ENCODE results near the gene NAV2.

NAV2 gene

DNA sequence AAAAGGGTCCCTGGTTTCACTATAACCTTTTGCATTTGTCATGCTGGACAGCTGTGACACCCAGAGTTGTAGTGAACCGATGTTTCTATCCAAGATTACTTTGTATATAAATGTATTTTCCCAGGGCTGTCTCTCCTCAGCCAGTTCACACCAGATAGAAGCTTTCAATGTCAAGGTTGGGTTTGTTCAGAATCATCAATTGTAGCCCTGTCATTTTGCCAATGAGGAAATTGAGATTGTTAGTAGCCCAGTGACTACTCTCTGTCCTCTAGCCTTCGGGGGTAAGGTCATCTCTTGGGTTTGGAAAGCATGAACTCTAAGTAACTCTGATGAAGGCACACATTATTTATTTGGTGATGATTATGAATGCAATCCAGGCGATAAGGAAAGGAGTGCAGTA, 282.0 kb downstream of the NAV2 start:
- DNase-seq (ENCODE audit: low read depth, low spot score), result no peak
- no peak overlapping the region for H3K27ac ChIP-seq
- no peaks in the 10 kb centered on the region for H3K9me3 ChIP-seq (ENCODE audit: low read depth, low read length)
- H3K36me3 ChIP-seq (ENCODE audit: insufficient read depth, low read length), result no peaks in the 10 kb centered on the region
- no peak overlapping the region for H3K4me3 ChIP-seq
- no peak overlapping the region for H3K9ac ChIP-seq (ENCODE audit: insufficient read length)
- no peak for TF ChIP-seq EZH2 (IDR thresholded peaks at IDR 0.05)
- no peak for TF ChIP-seq POLR2AphosphoS5 (IDR thresholded peaks at IDR 0.05; ENCODE audit: borderline replicate concordance, low read depth, low read length)

DNA sequence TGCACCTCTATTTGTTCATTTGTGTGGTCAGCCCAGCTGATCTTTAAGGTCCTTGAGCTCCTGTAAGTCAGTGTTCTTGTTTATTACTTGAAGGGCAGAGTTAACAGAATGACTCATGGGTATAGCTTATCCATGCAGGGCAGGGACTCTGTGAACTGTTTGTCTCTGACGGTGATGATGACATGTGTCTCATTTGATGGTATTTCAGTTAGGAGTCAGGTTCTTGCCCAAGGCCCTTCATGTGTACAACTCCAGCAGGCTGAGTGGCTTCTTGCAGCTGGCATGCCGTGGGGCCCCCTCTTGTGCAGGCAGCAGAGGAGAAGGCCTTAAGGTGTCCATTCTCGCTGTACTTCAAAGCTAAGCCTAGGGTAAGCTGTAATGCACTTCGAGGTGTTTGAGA, 282.5 kb downstream of the NAV2 start:
- H3K9ac ChIP-seq (ENCODE audit: insufficient read length), result no peak overlapping the region
- DNase-seq (ENCODE audit: low read depth, low spot score), result no peak
- TF ChIP-seq EZH2 (IDR thresholded peaks at IDR 0.05) (no peak), POLR2AphosphoS5 (IDR thresholded peaks at IDR 0.05; ENCODE audit: borderline replicate concordance, low read depth, low read length) (no peak), FOXP2 (optimal IDR thresholded peaks at IDR 0.05; ENCODE audit: control extremely low read depth, extremely low read length, insufficient read depth) (no peak)

DNA sequence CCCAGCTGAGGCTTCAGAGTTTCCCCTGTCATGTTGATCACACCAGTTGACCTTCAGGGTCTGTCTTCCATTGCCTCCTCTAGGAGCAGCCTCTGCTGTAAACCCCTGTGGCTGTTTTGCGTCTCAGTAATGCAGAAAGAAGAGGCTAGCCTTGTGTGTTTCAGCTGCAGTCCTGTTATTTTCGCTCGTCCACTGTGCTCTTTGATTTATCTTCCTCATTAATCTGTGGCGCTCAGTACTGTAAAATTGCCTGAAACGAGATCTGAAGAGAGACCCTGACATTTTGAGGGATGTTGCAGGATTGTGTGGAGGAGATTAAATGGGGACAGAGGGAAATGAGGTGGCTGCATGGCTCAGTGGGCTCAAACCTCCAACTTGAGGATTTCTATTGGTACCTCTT, 283.9 kb downstream of the NAV2 start:
- Histone ChIP-seq H3K9me3 (ENCODE audit: low read depth, low read length) (no peaks in the 10 kb centered on the region), H3K9ac (ENCODE audit: insufficient read length) (no peak overlapping the region), H3K27ac (no peak overlapping the region), H3K4me3 (no peak overlapping the region), H3K36me3 (ENCODE audit: insufficient read depth, low read length) (no peaks in the 10 kb centered on the region)
- TF ChIP-seq POLR2AphosphoS5 (IDR thresholded peaks at IDR 0.05; ENCODE audit: borderline replicate concordance, low read depth, low read length), result no peak
- no peak for TF ChIP-seq FOXP2 (optimal IDR thresholded peaks at IDR 0.05; ENCODE audit: control extremely low read depth, extremely low read length, insufficient read depth)
- TF ChIP-seq EZH2 (IDR thresholded peaks at IDR 0.05), result no peak
- DNase-seq (ENCODE audit: low read depth, low spot score), result no peak

More for the DNA sequence above, 282.5 kb downstream of the NAV2 start:
- Histone ChIP-seq H3K27ac (no peak overlapping the region), H3K9me3 (ENCODE audit: low read depth, low read length) (no peaks in the 10 kb centered on the region), H3K36me3 (ENCODE audit: insufficient read depth, low read length) (no peaks in the 10 kb centered on the region), H3K4me3 (no peak overlapping the region)

DNA sequence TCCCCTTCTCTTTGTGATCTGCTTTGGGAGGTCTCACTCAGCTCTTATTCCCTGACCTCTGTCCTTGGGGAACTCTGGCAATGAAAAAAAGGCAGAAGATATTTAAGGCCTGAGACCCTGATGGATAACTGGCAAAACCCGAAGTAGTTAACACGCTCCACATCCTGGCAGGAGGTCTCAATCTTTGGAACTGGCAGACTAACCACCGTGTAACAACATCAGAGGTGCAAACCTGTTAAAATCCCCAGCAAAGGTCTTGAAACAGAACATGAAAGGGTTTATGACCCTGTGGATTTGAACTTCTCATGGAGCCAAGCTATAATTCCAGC, 287.3 kb downstream of the NAV2 start:
- Histone ChIP-seq H3K27ac (no peak overlapping the region), H3K4me3 (no peak overlapping the region), H3K36me3 (ENCODE audit: insufficient read depth, low read length) (no peaks in the 10 kb centered on the region), H3K9ac (ENCODE audit: insufficient read length) (no peak overlapping the region), H3K9me3 (ENCODE audit: low read depth, low read length) (no peaks in the 10 kb centered on the region)
- DNase-seq (ENCODE audit: low read depth, low spot score), result no peak
- TF ChIP-seq FOXP2 (optimal IDR thresholded peaks at IDR 0.05; ENCODE audit: control extremely low read depth, extremely low read length, insufficient read depth), result no peak
- TF ChIP-seq EZH2 (IDR thresholded peaks at IDR 0.05), result no peak
- TF ChIP-seq POLR2AphosphoS5 (IDR thresholded peaks at IDR 0.05; ENCODE audit: borderline replicate concordance, low read depth, low read length), result no peak

DNA sequence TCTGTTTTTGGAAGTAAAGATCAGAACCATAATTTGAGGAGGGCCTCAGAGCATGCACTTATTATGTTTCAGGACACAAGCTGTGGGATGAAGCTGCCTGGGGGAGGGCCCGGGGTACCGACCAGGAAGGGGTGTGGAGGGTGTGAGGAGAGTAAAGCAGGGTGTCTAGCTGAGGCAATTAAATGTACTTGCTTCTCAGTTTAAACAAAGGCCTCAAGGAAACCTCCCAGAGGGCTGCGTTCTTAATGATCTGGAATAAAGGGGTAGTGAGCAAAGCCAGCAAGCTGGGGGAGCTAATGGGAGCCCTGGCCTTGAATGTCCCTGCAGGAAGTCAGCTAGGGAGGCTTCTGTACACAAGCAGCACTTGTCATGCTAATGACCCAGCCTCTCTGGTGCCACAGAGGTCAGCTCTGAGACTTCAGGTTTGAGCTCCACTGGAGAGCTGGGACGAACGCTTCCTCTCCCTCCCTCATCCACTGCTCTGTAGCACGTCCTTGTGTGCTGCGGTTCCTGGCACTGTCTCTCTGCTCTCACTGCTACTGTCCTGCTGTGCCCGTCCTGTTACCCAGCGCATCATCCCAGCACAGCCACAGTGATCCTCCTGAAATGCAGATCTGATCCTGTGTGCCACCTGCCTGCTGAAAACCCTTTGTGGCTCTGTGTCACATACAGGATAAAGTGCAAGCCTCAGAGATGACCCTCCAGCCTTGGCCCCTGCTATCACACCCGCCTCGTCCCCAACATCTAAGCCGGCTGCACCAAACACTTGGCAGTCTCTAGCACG, 287.9 kb downstream of the NAV2 start:
- H3K9ac ChIP-seq (ENCODE audit: insufficient read length), result no peak overlapping the region
- H3K27ac ChIP-seq, result no peak overlapping the region
- no peak for TF ChIP-seq EZH2 (IDR thresholded peaks at IDR 0.05)
- TF ChIP-seq FOXP2 (optimal IDR thresholded peaks at IDR 0.05; ENCODE audit: control extremely low read depth, extremely low read length, insufficient read depth), result no peak
- no peak for TF ChIP-seq POLR2AphosphoS5 (IDR thresholded peaks at IDR 0.05; ENCODE audit: borderline replicate concordance, low read depth, low read length)
- no peak for DNase-seq (ENCODE audit: low read depth, low spot score)
- no peaks in the 10 kb centered on the region for H3K36me3 ChIP-seq (ENCODE audit: insufficient read depth, low read length)
- no peak overlapping the region for H3K4me3 ChIP-seq
- H3K9me3 ChIP-seq (ENCODE audit: low read depth, low read length), result no peaks in the 10 kb centered on the region

DNA sequence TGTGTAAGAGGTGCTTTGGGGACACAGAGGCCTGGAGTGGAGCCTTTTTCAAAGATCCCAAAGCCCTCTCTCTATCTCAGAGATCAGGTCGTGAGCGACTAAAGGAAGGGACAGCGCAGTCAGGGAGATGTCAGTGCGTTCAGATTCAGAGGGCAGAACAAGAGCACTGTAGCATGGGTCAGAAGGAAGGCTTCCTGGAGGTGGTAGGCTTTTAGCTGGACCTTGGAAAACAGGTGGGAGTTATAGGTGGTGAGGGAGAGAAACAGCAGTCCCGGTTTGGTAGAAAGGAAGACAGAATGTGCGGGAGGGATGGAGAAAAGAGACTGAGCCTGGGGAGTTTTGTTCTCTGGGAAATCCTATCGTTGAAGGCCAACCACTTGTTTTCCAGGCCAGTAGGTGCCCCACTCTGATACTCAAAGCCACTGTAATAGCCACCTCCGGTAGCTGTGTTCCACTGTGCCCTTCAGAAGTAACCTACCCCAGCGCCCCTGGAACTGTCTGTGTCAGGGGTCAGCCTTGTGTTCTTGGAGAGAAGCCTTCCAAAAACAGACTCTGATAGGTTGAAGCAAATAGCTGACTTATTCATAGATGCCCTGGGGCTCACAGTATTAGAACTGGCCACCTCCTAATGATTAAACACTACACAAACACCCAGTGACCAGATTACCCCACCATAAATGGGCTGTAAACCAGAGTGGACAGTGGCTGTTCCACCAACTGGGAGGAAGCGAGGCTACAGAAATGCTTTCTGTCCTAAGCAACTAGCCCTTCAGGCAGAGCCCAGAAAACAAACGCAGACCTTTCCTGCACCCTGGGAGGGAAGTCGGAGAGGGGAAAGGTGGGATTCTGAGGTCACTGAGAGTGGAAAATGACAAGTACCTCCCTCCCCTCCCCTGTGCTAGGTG, 289.9 kb downstream of the NAV2 start:
- Histone ChIP-seq H3K9ac (ENCODE audit: insufficient read length) (no peak overlapping the region), H3K4me3 (no peak overlapping the region), H3K9me3 (ENCODE audit: low read depth, low read length) (no peaks in the 10 kb centered on the region), H3K36me3 (ENCODE audit: insufficient read depth, low read length) (no peaks in the 10 kb centered on the region), H3K27ac (no peak overlapping the region)
- no peak for TF ChIP-seq EZH2 (IDR thresholded peaks at IDR 0.05)
- TF ChIP-seq POLR2AphosphoS5 (IDR thresholded peaks at IDR 0.05; ENCODE audit: borderline replicate concordance, low read depth, low read length), result no peak
- TF ChIP-seq FOXP2 (optimal IDR thresholded peaks at IDR 0.05; ENCODE audit: control extremely low read depth, extremely low read length, insufficient read depth), result no peak
- DNase-seq (ENCODE audit: low read depth, low spot score), result no peak

DNA sequence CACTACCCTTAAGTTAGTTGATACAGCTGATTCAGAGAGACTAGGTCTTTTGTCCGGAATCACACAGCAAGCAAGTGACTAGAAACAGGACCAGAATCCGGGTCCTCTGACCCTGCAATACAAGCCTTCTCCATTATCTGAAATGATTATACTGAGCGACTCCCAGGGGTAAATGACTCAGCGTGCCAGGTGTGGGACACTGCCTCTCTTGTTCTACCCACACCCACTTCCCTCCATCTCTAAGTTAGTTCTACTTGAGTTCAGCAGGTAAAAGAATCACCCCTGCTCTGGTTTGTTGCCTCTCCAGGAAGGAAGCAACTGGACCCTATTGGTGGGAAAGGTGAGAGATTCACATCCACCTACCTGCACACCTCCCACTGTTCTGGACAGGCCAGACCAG, 290.7 kb downstream of the NAV2 start:
- Histone ChIP-seq H3K9me3 (ENCODE audit: low read depth, low read length) (no peaks in the 10 kb centered on the region), H3K27ac (no peak overlapping the region), H3K9ac (ENCODE audit: insufficient read length) (no peak overlapping the region), H3K36me3 (ENCODE audit: insufficient read depth, low read length) (no peaks in the 10 kb centered on the region), H3K4me3 (no peak overlapping the region)
- no peak for DNase-seq (ENCODE audit: low read depth, low spot score)
- TF ChIP-seq POLR2AphosphoS5 (IDR thresholded peaks at IDR 0.05; ENCODE audit: borderline replicate concordance, low read depth, low read length) (no peak), FOXP2 (optimal IDR thresholded peaks at IDR 0.05; ENCODE audit: control extremely low read depth, extremely low read length, insufficient read depth) (no peak), EZH2 (IDR thresholded peaks at IDR 0.05) (no peak)

DNA sequence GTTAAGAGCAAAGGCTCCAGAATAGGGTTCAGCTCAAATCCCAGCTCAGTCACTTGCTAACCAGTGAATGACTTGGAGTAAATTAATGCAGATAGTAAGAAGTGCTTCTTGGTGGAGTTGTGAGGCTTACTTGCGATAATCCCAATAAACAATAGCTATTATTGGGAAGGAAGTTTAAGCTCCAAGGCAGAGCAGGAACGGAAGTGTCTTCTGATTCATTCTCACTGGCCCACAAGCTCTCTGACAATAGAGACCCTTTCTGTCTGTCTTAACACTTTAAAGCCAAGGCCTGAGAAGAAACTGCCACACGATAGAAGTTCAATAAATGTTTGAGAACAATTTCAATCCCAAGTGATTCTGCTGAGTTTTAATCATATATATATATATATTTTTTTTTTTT, 292.2 kb downstream of the NAV2 start:
- TF ChIP-seq EZH2 (IDR thresholded peaks at IDR 0.05) (no peak), POLR2AphosphoS5 (IDR thresholded peaks at IDR 0.05; ENCODE audit: borderline replicate concordance, low read depth, low read length) (no peak), FOXP2 (optimal IDR thresholded peaks at IDR 0.05; ENCODE audit: control extremely low read depth, extremely low read length, insufficient read depth) (no peak)
- Histone ChIP-seq H3K9me3 (ENCODE audit: low read depth, low read length) (no peaks in the 10 kb centered on the region), H3K9ac (ENCODE audit: insufficient read length) (no peak overlapping the region), H3K36me3 (ENCODE audit: insufficient read depth, low read length) (no peaks in the 10 kb centered on the region), H3K27ac (no peak overlapping the region), H3K4me3 (no peak overlapping the region)
- no peak for DNase-seq (ENCODE audit: low read depth, low spot score)

Measured in SK-N-MC (cell line).